RPMI8226 (cell line): Measurements from ENCODE around the gene ZSWIM5.
"Not testable (repeated sequence)": the region's sequence is repeated elsewhere in the genome, so short reads cannot be mapped to it uniquely, and the experiment has no call there.

Experiments
- DNase-seq: peaks from one replicate; pipeline ENCODE4 v3.0.0-alpha.2; 2015

Gene ZSWIM5

DNA sequence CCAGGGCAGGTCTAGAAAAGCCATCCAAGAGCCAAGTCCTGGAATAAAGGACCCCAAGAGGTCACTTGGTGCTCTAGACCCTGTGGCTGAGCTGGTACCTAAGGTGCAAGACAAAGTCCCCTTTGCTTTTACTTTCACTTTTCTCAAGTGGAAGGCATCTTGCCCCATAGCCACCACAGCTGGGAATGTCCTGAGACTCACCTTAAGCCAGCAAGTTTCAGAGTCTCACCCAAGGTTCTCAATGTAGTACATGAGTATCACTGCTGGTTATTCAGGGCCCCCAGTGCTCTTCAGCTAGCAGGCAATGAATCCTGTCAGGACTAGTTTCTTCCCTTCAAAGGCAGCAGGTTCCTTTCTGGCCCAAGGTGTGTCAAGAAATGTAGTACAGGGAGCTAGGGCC lies 126.9 kb downstream of the ZSWIM5 start:
- DNase-seq, result no peak

GRCh38 chr1:45076959-45077358 lies 129.4 kb downstream of the ZSWIM5 start:
- DNase-seq, result not testable (repeated sequence)

DNA sequence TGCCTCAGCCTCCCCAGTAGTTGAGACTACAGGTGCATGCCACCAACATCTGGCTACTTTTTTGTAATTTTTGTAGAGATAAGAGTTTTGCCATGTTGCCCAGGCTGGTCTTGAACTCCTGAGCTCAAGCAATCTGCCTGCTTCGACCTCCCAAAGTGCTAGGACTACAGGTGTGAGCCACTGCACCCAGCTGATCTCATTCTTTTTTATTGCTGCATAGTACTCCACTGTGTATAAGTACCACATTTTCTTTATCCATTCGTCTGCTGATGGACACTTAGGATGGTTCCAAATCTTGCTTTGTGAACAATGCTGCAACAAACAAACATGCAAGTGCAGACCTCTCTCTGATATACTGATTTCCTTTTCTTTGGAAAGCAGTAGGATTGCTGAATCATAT lies 134.8 kb downstream of the ZSWIM5 start:
- no peak for DNase-seq

DNA sequence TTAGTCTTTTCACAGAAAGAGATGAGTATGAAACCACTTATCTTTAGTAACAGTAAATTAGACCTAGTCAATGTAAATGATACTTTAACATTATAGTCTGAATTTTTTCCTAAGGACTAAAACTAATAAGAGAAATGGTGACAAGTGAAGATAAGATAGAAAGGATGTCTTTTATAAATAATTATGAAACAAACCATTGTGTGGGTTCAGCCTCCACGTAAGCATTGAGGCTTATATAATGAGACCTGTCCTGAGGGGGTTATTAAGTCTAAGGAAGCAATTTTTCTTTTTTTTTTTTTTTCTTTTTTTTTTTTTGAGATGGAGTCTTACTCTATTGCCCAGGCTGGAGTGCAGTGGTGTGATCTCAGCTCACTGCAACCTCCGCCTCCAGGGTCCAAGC lies 138.6 kb downstream of the ZSWIM5 start:
- DNase-seq, result no peak

DNA sequence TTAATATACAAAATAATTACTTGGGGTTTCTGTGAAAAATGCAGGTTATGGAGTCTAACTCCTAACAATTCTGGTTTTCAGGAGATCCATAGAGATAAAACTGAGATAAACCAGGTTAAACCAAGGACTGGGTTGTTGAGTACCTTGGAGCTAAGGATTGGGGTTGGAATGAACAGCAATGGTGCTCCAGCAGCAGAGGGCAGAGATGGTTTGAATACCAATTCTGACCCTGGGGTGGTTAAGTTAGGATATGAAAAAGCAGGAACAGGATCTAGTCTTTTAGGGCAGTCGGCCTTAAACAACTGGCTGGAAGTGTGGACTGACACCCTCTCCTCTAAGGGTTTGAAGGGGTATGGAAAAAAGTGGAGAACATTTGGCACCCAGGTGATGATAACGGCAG lies 141.3 kb downstream of the ZSWIM5 start:
- DNase-seq, result no peak

DNA sequence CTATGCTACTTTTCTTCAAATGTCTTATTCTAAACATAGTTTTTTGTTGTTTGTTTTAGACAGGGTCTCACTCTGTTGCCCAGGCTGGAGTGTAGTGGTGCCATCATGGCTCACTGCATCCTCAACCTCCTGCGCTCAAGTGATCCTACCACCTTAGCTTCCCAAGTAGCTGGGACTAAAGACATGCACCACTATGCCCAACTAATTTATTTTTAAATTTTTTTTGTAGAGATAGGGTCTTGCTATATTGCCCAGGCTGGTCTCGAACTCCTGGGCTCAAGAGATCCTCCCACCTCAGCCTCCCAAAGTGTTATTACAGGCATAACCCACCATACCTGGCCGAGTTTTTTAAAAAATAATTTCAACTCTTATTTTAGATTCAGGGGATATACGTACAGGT lies 143.9 kb downstream of the ZSWIM5 start:
- not testable (repeated sequence) for DNase-seq

GRCh38 chr1:45059829-45060228 lies 146.6 kb downstream of the ZSWIM5 start:
- no peak for DNase-seq

- DNase-seq, result no peak
These were observed 148.9 kb downstream of the ZSWIM5 start for GRCh38 chr1:45057542-45057941.

DNA sequence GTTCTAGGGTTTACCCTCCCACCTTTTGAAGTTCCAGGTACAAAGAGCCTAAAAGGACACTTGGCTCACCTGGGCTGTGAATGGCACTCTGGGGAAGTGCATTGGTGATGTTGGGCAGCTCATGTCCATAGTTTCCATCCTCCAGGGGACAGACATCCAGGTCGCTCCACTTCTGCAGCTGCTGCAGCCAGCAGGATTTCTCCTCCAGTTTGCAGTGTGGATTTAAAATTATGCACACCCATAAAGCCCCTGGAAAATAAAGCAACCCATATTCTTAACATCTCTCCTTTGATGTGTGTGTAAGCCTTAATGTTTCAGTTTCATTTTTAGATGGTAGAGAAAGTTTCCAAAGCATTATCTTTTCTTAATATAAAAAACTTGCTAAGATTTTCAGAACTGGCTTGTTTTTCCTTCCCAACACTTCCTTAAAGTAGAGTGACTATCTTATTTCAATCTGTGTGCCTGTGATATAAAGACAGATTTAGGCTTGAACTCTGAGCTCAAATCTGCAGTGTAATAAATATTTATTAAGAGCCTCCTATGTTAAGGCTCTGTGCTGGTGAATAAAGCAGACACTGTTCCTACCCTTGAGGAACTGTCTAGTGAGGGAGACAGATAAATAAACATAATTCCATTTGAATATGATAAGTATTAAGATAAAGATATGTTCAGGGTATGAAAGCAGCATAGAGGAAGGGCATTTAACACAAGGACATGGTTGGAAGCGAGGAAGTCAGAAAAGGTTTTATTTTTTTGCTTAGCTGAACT lies 155.2 kb downstream of the ZSWIM5 start:
- peak; percentile 11 for DNase-seq

GRCh38 chr1:45047032-45047431 lies 159.4 kb downstream of the ZSWIM5 start:
- DNase-seq, result no peak

GRCh38 chr1:45044916-45045315 lies 161.5 kb downstream of the ZSWIM5 start:
- DNase-seq, result no peak

DNA sequence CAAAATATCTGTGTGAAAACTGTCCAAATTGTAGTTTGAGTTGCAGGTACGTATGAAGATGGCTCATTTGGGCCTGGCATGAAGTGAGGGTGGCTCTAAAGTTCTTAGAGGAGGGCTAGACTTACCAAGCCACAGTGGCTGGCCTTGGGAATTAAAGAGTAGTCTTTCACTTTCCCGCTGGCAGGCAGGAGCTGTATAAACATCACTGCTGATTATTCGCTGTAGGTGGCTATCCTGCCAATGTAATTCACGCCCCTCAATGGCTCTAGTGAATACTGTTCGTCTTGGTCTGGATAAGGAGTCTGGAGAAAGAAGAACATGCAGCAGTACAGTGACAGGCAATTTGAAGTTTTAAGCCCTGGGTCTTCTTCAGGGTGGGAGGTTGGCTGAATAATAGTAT lies 163.3 kb downstream of the ZSWIM5 start:
- no peak for DNase-seq

GRCh38 chr1:45040297-45040696 lies 166.1 kb downstream of the ZSWIM5 start:
- no peak for DNase-seq

DNA sequence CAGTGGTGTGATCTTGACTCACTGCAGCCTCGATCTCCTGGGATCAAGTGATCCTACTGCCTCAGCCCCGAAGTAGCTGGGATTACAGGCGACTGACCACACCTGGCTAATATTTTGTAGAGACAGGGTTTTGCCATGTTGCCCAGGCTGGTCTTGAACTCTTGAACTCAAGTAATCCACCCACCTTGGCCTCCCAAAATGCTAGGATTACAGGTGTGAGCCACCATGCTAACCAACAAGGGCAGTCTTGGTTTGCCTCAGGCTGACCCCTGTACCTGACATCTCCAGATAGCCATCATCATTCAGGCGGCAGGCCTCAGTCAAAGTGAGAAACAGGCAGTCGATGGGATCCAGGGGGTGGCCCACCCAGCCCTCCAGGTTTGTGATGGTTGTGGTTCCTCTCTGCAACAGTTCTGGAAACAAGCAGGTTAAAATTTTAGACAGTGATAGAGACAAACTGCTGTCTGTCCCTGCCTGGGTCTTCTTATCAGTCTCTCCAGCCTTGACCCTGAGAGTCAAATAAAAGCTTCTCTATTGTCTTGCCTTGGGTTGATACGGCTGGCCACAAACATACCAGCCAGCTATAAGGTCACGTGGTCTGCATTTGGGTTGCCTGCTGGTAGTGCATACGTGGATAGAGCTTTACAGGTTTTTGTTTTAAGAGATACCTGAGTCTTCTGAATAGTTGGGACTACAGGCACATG lies 167.6 kb downstream of the ZSWIM5 start:
- no peak for DNase-seq

DNA sequence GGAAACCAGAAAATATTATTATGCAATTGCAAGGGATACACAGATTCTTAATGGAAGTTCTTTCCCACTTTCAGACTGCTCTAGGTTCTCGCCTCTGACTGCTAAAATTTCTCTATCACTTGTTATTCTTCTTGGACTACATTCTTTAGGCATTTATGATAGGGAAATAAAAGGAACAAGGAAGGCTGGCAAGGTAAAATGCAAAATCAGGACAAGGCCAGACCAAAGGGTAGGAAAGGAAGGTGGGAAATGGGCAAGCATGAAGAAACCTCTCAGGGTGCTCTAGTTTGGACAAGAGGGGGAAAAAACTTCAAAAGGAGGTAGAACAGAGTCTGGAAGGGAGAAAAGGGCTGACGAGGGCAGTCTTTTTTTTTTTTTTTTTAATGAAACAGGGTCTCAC lies 168.2 kb downstream of the ZSWIM5 start:
- DNase-seq, result no peak

- no peak for DNase-seq
These were observed 168.9 kb downstream of the ZSWIM5 start for GRCh38 chr1:45037456-45037855.

- DNase-seq, result no peak
These were observed 170.6 kb downstream of the ZSWIM5 start for GRCh38 chr1:45035631-45036301.

- DNase-seq, result peak; percentile 34
These were observed 173.0 kb downstream of the ZSWIM5 start for GRCh38 chr1:45033356-45033755.

DNA sequence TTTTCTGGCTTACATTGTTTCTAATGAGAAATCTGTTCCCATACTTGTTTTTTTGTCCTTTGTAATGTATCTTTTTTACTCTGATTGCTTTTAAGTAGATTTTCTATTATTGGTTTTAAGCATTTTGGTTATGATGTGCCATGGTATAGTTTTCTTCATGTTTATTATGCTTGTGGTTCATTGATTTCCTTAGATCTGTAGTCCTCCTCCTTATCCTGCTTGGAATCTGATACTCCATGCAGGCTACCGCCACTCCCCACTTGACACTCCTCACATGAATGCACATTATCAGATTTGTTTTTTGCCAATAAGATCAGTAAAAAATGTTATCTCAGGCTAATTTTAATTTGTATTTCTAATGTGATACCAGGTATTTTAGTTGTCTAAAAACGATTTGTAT lies 173.6 kb downstream of the ZSWIM5 start:
- no peak for DNase-seq

DNA sequence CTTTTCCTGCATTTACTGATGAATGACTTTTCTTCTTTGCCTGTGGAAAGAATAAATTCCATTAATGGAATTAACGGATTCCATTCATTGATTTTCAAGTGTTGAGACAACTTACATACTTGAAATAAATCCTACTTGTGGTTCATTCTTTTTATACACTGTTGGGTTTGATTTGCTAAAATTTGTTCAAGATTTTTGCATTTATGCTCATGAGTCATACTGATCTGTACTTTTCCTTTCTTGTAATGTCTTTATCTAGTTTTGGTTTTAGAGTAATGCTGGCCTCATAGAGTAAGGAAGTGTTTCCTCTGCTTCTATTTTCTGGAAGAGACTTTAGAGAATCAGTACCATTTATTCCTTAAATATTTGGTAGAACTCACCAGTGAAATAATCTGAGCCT lies 180.0 kb downstream of the ZSWIM5 start:
- no peak for DNase-seq

DNA sequence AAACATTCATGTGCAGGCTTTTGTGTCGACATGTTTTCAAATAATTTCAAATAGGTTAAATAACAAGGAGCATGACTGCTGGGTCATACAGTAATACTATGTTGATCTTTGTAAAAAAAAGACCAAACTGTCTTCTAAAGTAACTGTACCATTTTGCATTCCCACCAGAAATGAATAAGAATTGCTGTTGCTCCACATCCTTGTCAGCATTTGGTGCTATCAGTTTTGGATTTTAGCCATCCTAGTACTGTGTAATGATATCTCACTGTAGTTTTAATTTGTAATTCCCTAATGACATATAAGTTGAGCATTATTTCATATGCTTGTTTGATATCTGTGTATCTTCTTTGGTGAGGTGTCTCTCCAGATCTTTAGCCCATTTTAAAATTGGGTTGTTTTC lies 182.7 kb downstream of the ZSWIM5 start:
- no peak for DNase-seq

GRCh38 chr1:45018599-45019230 lies 187.7 kb downstream of the ZSWIM5 start:
- DNase-seq, result peak; percentile 86

DNA sequence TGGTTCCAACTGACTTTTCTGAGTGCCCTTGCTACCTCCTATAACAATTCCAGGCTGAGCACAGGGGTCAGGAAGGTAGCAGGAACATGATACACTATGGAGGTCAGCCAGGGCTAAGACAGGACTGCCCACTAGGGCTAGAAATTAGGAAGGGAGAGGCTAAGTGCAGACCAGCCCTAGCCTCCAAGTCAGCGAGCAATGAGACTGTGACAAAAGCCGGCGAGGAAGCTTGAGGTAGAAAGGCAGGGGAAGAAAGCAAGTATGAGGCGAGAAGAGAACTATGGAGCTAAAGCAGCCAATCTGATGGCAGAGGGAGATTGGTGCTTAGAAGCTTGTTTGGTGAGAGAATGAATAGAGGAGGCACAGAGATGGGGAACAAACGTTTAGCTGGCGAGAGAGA lies 189.6 kb downstream of the ZSWIM5 start:
- no peak for DNase-seq
